ENCODE measurements around the gene KLHDC7B. TPM values are rescaled to one million over a fixed set of nuclear protein-coding genes. Genes with fewer than 3 reads are reported as not detected.
A peak's percentile ranks its signal among the peaks of the same experiment; 100 is the strongest.

Gene KLHDC7B
- not detected in 2 replicates for total RNA-seq (2014; rRNA removed; shearing (Covaris generic))

- DNase-seq (ENCODE audit: low read depth): no peak
These were observed at the start of gene KLHDC7B for GRCh38 chr22:50545522-50546325. KLHDC7B (plus strand) TSS chr22:50545899; CDS start chr22:50546244, 345 bp downstream.

GRCh38 chr22:50497093-50497492, 48.6 kb upstream of the KLHDC7B start:
- no peak for DNase-seq (ENCODE audit: low read depth)

GRCh38 chr22:50498322-50498890, 47.3 kb upstream of the KLHDC7B start:
- peak; percentile 67 for DNase-seq (ENCODE audit: low read depth)

GRCh38 chr22:50500452-50500851, 45.2 kb upstream of the KLHDC7B start:
- DNase-seq (ENCODE audit: low read depth): no peak

- DNase-seq (ENCODE audit: low read depth): no peak
These were observed 43.6 kb upstream of the KLHDC7B start for GRCh38 chr22:50502096-50502495.

GRCh38 chr22:50502628-50503474, 42.8 kb upstream of the KLHDC7B start:
- no peak for DNase-seq (ENCODE audit: low read depth)

GRCh38 chr22:50503475-50504145, 42.1 kb upstream of the KLHDC7B start:
- DNase-seq (ENCODE audit: low read depth): no peak

GRCh38 chr22:50504369-50505211, 41.1 kb upstream of the KLHDC7B start:
- DNase-seq (ENCODE audit: low read depth): no peak

- no peak for DNase-seq (ENCODE audit: low read depth)
These were observed 40.4 kb upstream of the KLHDC7B start for GRCh38 chr22:50505276-50505775.

GRCh38 chr22:50505776-50506610, 39.7 kb upstream of the KLHDC7B start:
- no peak for DNase-seq (ENCODE audit: low read depth)

- no peak for DNase-seq (ENCODE audit: low read depth)
These were observed 38.9 kb upstream of the KLHDC7B start for GRCh38 chr22:50506611-50507420.

GRCh38 chr22:50507421-50507990, 38.2 kb upstream of the KLHDC7B start, which contains the start of gene LMF2:
LMF2 (minus strand) TSS chr22:50507702; CDS start chr22:50507675, 27 bp downstream.
- no peak for DNase-seq (ENCODE audit: low read depth)

- peak; percentile 92 for DNase-seq (ENCODE audit: low read depth)
These were observed 37.5 kb upstream of the KLHDC7B start, which contains the start of gene NCAPH2 for GRCh38 chr22:50507991-50508884. NCAPH2 (plus strand) TSS chr22:50508224; CDS start chr22:50508338, 114 bp downstream.

- DNase-seq (ENCODE audit: low read depth): no peak
These were observed 36.8 kb upstream of the KLHDC7B start for GRCh38 chr22:50508897-50509296.

GRCh38 chr22:50513175-50513574, 32.5 kb upstream of the KLHDC7B start:
- no peak for DNase-seq (ENCODE audit: low read depth)

- no peak for DNase-seq (ENCODE audit: low read depth)
These were observed 29.6 kb upstream of the KLHDC7B start for GRCh38 chr22:50516068-50516467.

- DNase-seq (ENCODE audit: low read depth): no peak
These were observed 28.8 kb upstream of the KLHDC7B start for GRCh38 chr22:50516891-50517290.
